Measurements from ENCODE around the gene VPS45.
"Not testable (repeated sequence)": the region's sequence is repeated elsewhere in the genome, so short reads cannot be mapped to it uniquely, and the experiment has no call there.

The VPS45 gene

GRCh38 chr1:150134537-150134936, 67.0 kb downstream of the VPS45 start:
- DNase-seq, result no peak

- DNase-seq, result not testable (repeated sequence)
These were observed 67.8 kb downstream of the VPS45 start for GRCh38 chr1:150135400-150135799.

- no peak for DNase-seq
These were observed 70.5 kb downstream of the VPS45 start for GRCh38 chr1:150138044-150138443.

- no peak for DNase-seq
These were observed 73.9 kb downstream of the VPS45 start for GRCh38 chr1:150141452-150141851.

GRCh38 chr1:150142083-150142482, 74.5 kb downstream of the VPS45 start:
- DNase-seq, result no peak

DNA sequence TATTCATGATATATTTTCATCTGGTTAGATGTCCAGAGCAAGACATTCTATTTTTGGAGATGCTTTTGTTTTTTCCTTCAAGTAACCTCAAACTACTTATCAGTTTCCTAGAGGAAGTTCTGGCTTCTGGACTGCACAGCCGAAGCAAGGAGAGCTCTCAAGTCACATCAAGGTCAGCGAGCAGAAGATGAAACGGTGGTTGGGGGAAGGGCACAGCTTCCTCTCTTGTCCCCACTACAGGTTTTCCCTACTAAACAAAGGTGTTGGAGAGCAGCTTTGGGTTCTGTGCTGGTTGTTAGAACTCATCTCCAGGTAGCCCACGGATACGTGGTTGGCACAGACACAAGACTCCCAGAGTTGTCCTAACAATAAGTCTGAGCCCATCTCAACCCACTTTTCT, 77.0 kb downstream of the VPS45 start:
- no peak for DNase-seq

GRCh38 chr1:150146016-150146415, 78.4 kb downstream of the VPS45 start:
- not testable (repeated sequence) for DNase-seq

DNA sequence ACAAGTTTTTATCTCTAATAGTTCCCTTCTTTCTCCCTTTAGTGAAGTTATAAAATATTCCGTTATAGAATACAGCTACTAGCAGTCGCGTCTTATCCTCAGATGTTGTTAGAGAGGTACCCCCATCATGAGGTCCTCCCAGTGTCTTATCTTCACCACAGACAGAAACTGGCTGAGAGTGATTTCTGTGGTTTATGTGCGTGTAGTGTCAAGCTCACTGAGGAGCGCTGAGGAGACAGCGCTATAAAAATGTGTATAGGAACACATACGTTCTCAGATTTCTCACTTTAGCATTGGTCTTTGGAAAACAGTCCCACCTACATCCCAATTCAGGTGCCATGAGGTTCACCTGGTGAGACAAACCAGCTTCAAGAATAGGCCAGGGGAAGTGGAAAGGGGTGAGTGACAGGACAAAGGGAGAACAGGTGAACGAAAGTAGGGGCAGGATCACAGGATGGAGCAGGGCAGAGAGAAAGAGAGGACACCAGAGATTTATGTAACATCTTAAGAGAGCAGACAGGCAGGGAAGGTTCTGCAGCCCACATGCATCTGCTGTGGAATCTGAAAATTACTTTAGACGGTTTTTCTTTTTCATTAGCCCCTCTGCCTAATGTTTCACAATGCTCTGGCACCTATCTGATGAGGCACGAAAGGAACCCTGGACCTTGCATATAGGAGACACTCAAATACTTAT, 79.4 kb downstream of the VPS45 start:
- DNase-seq, result no peak

GRCh38 chr1:150148837-150149270, 81.3 kb downstream of the VPS45 start:
- no peak for DNase-seq

- peak; percentile 31 to 69 for DNase-seq
These were observed 81.9 kb downstream of the VPS45 start, which contains the start of gene PLEKHO1 for GRCh38 chr1:150149271-150150132. Gene PLEKHO1 (plus strand): TSS chr1:150149916. CDS start chr1:150150258, 342 bp downstream.

DNA sequence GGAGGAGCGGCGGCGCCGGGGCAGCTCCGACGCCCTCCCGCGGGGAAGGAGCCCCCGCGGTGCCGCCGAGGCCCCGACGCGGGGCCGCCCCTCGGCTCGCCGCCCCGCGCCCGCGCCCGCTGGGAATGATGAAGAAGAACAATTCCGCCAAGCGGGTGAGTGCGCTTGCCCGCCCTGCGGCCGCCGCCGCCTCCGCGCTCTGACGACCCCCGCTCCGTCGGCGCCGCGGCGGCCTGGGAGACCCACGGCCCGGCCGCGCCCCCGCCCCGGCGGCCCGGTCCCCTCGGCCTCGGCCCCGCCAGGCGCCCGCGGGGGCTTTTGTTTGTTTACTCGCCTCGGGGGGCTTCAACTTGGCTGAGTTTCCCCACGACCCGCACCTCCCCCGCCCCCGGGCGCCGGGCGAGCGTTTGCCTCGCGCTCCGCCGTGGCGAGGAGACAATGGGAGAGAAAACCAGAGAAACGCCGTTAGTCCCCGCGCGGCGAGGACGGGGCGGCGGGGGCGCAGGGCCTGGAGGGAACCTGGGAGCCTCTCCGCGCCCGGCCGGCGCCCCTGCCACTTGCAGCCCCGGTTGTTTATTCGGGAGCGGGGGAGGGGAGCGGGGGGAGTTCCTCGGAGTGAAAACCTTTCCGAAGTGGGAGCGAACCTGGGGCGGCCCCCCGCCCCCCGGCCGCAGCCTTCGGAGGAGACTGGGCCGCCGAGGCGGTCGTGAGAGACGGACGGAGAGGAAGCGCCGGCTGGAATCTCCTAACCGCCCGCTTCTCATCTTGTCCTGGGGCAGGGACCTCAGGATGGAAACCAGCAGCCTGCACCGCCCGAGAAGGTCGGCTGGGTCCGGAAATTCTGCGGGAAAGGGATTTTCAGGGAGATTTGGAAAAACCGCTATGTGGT, 82.8 kb downstream of the VPS45 start:
- peak in 1 of 2 experiments; percentile 3 for DNase-seq

DNA sequence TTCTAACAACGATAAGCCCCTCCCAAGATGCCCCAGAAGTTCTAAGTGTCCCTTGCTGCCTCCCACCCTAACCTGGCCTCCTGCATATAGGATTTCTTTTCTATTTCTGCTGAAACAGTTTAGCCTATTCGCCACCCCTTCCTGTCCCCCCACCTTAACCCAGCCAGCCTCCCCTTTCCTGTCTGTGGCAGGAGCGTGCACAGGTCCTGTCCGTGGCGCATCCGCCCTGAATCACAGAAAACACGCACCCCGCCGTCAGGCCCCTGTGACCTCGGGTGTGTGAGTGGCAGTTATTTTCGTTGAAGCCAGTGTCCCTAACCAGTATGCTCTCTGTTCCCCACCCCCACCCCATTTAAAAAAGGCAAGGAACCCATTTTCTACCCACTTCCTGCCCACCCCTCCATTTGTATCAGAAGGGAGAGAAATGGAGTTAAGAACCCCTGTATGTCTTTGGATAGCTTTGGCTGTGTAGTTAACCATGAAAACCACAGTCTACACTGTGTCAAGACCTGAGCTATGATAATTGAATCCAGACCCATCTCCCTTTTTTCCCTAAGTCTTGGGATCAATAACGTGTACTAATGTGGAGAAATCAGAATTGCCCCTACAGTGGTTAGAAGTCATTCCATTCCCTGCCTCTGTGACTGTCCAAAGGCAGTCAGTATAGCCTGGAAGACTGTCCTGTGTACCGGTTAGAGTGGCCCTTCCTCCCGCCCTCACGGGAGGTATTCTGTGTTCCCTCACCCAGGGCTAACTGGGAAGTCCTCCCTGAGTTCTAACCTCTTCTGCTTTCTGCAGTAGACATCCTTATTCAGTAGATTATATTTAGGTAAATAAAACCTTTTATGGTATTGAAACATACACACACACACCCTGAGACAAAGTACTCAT, 84.0 kb downstream of the VPS45 start:
- no peak for DNase-seq

GRCh38 chr1:150152182-150152536, 84.6 kb downstream of the VPS45 start:
- no peak for DNase-seq

DNA sequence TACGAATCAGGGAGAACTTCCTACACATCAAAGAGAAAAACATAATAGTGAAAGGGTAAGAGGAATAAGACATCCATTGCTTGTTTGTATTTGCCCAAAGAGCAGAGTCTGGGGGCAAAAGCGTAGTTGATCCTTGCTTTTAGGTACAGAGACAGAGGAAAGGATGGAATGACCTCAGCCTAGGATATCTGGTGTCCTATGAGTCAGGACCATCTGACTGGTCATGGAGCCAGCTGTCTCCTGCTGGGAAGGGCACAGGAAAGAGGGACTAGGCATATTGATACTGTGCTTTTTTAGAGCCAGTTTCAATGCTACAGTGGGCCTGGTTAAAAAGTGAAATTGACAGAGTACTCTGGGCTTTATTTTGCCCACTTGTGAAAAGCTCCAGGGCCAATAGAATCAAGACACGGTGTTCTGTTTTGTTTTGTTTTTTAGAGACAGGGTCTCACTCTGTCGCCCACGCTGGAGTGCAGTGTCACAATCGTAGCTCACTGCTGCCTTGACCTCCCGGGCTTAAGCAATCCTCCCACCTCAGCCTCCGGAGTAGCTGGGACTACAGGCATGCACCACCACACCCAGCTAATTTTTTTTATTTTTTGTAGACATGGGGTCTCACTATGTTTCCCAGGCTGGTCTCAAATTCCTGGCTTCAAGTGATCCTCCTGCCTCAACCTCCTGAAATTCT, 85.3 kb downstream of the VPS45 start:
- DNase-seq, result no peak

DNA sequence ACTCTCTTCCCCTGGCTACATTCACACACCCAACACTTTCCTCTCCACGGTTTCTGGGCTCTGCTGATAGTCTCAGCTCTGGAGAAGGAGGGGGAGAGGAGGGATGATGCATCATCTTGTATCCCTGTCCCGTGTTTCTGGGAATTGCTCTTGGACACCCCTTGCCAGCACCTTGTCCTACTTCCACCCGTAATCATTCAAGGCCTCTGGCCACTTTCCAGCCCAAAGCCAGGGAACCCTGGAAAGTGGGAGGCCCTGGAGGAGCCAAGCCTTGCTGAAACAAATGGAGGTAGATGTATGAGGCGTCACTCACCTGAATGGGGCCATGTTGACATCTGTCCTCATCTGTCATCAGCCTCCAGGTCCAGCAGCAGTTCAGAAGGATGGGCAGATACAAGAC, 86.6 kb downstream of the VPS45 start:
- DNase-seq, result no peak

DNA sequence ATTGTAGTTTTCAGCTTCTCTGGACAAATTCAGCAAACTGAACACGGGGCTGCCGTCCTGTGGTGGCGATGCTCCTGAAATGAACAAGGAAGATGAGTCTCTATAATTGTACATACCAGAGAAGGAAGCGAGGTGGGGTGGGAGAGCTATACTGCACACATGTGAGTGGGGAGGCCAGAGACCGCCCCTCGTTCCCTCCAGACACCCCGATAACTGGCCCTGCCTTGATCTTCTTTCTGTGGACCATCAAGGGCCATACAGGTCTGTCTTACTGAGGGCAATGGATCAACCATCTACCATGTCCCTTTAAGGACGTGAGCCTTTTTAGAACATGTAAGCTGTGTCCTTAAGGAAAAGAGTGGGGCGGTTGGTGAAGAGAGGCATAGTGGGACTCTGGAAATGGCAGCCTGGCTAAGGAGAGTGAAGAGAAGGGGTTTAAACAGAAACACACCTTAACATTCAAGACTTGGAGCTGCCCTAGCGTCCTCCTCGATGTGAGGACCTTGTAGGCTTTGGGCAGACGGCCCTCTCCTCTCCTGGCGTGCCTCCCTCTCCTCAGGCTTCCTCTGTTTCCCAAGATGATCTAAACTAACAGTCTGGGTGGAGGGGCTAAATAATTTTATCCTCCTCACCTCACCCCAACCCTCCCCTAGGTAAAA, 88.0 kb downstream of the VPS45 start:
- DNase-seq, result no peak

- no peak for DNase-seq
These were observed 89.5 kb downstream of the VPS45 start for GRCh38 chr1:150156868-150157603.

DNA sequence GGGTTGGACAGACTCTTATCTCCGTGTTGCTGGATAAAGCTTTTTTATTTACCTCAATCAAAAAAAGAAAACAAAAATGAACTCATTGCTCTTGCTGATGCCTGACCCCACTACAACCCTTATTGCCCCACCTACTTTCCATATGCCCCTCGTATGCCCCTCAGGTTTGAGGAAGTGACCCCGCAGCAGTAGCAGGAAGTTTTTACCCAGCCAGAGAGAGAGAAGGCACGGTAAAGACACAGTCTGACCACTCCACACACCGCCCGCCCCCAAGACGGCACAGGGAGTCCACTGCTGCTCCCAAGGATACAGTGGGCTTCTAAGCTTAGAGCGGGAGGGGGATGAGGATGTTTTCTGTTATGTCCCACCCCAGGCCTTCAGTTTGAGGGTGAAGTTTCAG, 92.0 kb downstream of the VPS45 start:
- no peak for DNase-seq

DNA sequence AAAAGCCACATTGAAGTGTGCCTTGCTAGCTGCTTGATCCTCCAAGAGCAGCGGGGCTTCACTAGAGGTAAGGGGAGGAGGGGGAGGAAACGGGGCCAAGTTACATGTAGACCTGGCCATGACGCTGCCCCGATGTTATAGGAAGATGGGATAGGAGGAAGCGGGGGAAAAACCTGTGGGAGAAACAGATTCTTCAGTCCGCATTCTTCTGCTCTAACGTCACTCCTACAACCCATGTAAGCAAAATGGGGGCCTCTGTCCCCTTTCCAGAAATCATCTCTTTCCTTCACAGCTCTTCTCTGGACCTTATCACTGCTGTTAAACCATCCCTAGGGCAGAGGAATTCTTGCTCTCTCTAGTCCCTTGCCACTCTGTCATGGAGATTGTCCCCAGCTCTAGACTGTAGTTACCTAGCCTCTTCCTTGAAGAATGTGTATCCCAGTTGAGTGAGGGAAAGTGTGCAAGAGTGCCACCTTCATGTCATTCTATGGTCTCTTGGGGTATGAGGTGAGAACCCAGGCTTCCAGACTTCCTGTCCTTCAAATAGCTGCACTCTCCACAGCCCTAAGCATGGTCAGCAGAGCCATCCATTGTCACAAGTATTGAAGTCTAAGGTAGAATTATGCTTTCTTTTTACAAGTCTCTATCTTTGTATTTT, 93.5 kb downstream of the VPS45 start:
- no peak for DNase-seq

Measured in NCI-H1930 (cell line).